CD4-positive, alpha-beta T cell treated with Interleukin-4 for 4 hours (primary cell): ENCODE data around the gene PGAM5.
"Not testable (repeated sequence)": the region's sequence is repeated elsewhere in the genome, so short reads cannot be mapped to it uniquely, and the experiment has no call there.

Source experiments
- DNase-seq: peaks from one replicate; pipeline ENCODE4 v3.0.0-alpha.2; 2020

The PGAM5 gene

DNA sequence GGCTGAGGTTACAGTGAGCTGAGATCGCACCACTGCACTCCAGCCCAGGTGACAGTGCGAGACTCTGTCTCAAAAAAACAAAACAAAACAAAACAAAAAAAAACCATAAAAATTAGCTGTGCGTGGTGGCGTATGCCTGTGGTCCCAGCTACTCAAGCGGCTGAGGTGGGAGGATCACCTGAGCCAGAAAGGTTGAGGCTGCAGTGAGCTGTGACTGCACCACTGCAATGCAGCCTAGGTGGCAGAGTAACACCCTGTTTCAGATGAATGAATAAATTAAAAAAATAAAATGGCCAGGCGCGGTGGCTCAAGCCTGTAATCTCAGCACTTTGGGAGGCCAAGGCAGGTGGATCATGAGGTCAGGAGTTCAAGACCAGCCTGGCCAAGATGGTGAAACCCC is 43.0 kb downstream of the PGAM5 start:
- DNase-seq: not testable (repeated sequence)

DNA sequence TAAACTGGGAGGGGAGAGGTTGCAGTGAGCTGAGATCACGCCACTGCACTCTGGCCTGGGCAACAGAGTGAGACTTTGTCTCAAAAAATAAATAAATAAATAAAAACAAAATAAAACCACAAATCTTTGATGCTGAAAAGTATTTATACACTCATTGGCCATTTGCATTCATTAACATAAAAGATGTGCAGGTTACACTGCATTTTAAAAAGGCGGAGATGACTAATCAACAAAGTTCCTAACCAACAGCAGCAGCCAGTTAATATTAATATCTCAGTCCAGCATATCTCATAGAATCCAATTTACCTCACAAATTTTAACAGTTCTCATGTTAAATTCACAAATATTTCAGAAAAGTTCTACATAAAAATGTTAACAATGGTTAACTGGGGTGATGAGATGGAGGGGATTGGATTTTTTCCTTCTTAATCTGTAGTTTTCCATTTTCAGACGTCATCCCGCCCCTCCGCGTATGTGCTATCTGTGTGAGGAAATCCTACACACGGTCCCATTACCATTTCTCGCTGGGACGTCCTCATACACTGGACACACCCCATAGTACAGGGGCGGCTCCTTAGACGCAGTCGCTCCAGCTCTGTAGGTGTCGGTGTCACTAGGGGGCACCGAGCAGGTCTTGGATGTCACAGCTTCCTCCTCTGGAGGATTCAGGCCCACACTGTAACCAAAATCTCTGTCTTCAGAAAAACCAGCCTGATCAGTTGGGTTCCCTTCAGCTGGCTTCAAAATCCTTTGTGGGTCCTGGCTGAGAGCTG is 43.7 kb downstream of the PGAM5 start:
- DNase-seq: no peak

- not testable (repeated sequence) for DNase-seq
Observed at GRCh38 chr12:132758825-132759224, 48.2 kb downstream of the PGAM5 start.

DNA sequence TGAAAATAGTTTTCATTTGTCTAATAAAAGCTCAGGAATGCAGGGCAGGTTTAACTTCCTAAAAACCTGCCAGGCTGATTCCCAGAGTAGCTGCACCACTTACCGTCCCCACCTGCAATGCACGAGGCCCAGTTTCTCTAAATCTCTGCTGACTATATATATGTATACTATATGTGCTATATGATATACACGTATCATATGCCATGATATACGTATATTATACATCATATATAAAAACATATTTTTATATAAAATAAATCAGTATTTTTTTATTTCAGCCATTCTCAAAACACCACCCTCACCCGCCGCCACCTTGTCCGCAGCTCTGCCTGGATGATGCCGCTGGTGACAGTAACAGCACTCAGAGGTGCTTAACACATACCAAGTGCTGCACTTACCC is 48.7 kb downstream of the PGAM5 start:
- DNase-seq: no peak

- DNase-seq: peak; percentile 41
Observed at GRCh38 chr12:132761032-132761920, 50.6 kb downstream of the PGAM5 start, which contains the start of gene ANKLE2. ANKLE2 (minus strand) TSS chr12:132761832; CDS start chr12:132761798, 34 bp downstream.

DNA sequence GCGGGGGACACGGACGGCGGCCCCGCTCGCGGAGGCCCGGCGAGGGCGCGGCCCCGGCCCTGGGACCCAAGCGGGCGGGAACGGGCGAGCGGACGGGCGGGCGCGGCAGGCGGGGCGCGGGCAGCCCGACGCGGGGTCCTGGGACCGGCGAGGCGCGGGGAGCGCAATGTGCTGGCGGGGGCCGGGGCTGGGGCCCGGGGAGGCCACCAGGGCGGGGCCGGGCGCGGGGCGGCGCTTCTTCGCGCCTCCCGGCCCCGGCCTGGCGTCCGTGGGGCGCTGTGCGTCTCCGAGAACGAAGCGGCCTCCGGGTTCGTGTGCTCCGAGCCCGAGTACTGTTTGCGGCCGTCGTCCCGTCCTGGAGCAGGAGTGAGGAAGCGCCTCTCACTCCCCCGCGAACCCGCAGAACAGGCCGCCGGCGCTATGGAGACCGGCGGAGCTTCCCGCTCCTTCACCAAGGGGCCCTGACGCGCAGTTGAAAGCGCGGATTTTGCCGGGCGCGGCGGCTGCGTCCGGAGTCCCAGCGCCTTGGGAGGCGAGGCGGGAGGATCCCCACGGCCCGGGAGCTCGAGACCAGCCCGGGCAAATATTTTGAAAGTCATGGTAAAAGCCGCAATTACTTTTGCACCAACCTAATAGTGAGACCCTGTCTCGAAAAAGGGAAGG is 51.4 kb downstream of the PGAM5 start:
- peak; percentile 84 for DNase-seq

- no peak for DNase-seq
Observed at GRCh38 chr12:132764231-132764630, 53.6 kb downstream of the PGAM5 start.

DNA sequence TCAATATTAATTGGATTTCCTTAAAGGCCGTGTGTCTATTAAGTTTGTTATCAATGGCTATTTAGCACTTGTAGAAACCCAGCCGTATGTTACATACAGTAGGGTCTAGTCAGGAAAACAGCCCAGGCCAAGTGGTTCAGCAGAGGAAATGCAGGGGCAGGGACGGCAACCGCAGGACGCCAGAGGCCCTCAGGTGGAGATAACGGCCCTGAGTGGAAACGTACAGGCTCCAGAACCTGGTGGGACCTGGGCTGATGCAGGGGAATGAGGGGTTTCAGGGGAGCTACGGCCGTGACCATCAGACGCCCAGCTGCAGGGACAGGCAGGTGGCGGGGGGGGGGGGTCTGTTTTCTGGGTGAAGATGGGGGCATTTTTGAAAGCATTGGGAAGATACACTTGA is 54.7 kb downstream of the PGAM5 start:
- DNase-seq: no peak

GRCh38 chr12:132766380-132767085 is 55.9 kb downstream of the PGAM5 start:
- no peak for DNase-seq

- peak; percentile 55 for DNase-seq
Observed at GRCh38 chr12:132771126-132771838, 60.6 kb downstream of the PGAM5 start.
